Erythroblast (primary cell): ENCODE measurements around the gene ARHGAP20.

ENCODE experiments used
- GATA1 ChIP-seq: IDR thresholded peaks from 2 replicates; pipeline ENCODE4 v1.6.1; 2011; ENCODE audit warnings: low read depth, mild to moderate bottlenecking, control low read depth, low read length, moderate library complexity
- POLR2A ChIP-seq: IDR thresholded peaks from 2 replicates; pipeline ENCODE4 v1.6.1; 2011; ENCODE audit warnings: mild to moderate bottlenecking, low read length

- TF ChIP-seq POLR2A = no peak
- TF ChIP-seq GATA1 = no peak
Measured at GRCh38 chr11:110691926-110692325, 20.3 kb downstream of the ARHGAP20 start.
